Parietal lobe (tissue), 2 donors: ENCODE measurements around the gene OTUD5. TPM values are rescaled to one million over a fixed set of nuclear protein-coding genes. Genes with fewer than 3 reads are reported as not detected.

Experiments
- small RNA-seq: library from RNA; depleted of rRNA; stranded (forward); fragments of <200 nt; gene quantifications from one replicate; pipeline ENCODE3, GENCODE V24; 2014; ENCODE audit warnings: low replicate concordance
- total RNA-seq: library from RNA; depleted of rRNA; stranded (reverse); fragments of >200 nt; gene quantifications from one replicate; pipeline ENCODE4 v1.2.3, GENCODE V29; 2014

OTUD5 gene, protein sequence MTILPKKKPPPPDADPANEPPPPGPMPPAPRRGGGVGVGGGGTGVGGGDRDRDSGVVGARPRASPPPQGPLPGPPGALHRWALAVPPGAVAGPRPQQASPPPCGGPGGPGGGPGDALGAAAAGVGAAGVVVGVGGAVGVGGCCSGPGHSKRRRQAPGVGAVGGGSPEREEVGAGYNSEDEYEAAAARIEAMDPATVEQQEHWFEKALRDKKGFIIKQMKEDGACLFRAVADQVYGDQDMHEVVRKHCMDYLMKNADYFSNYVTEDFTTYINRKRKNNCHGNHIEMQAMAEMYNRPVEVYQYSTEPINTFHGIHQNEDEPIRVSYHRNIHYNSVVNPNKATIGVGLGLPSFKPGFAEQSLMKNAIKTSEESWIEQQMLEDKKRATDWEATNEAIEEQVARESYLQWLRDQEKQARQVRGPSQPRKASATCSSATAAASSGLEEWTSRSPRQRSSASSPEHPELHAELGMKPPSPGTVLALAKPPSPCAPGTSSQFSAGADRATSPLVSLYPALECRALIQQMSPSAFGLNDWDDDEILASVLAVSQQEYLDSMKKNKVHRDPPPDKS
- 30.4 TPM for total RNA-seq

DNA sequence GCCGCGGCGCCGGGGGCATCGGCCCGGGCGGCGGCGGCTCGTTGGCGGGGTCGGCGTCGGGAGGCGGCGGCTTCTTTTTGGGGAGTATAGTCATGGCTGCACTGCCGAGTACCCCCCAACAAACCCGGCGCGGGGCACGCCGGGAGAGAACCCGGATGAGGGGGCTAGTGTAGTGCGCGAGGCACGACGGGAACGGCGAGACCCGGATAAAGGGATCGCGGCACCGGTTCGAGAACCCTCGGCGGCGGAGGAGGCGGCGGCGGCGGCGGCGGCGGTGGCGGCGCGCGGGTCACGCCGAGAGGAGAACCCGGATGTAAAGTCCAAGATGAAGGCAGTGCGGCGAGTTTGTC lies at the start of gene OTUD5:
OTUD5 (minus strand) TSS at position 131 of the 350 bp plus-strand sequence; CDS start at position 94, 37 bp downstream.

DNA sequence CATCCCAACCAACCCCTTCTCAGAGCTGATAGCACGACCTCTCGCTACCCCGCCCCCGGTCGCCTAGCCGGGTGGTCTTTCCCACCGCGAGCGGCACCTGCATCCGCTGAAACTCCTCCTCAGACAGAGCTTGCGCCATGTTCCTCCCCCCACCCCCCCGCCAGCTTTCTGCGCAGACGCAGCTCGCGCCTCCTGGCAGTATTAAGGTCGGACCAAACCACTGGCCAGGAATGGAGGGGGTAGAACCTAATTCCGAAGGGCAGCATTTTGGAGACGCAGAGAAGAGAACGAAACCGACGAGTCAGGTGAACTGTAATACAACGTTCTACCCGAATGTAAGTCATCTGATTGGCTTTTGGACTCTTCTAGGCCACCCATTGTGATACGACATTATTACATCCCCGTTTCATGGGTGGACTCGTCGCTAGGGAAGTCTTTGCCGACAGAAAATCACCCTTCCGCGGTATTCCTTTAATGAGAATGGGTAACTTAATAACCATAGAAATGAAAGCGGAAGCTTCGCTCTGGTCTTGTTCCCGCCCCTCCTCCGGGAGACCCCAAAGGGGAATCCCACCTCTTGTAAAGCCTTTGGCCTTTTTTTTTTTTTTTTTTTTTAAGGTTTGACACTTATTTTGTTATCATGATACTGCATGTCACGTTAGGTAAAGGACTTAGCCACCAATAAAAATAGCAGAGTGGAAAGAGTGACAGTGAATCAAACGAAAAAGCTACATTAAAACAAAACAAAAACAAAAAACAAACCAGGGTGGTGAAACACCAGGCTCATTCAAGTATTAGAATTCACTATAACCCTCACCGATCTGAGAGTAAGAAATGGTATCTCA lies 44.9 kb upstream of the OTUD5 start, which contains the start of gene GRIPAP1:
GRIPAP1 (minus strand) TSS at position 174 of the 845 bp plus-strand sequence; CDS start at position 139, 35 bp downstream.

GRCh38 chrX:48971249-48972219 lies 14.1 kb upstream of the OTUD5 start, which contains the start of gene KCND1:
KCND1 (minus strand) TSS chrX:48971844; CDS start chrX:48970271, 1,573 bp downstream.

GRCh38 chrX:48918643-48919340 lies 38.6 kb downstream of the OTUD5 start, which contains the start of gene PIM2:
PIM2 (minus strand) TSS chrX:48919024; CDS start chrX:48918834, 190 bp downstream.

GRCh38 chrX:48911412-48912182 lies 45.8 kb downstream of the OTUD5 start, which contains the start of gene SLC35A2:
SLC35A2 (minus strand) TSS chrX:48911646; CDS start chrX:48911636, 10 bp downstream.

GRCh38 chrX:48897625-48898306 lies 59.6 kb downstream of the OTUD5 start, which contains the start of the genes PQBP1 and TIMM17B:
PQBP1 (plus strand) TSS chrX:48897930; CDS start chrX:48898510, 580 bp downstream.
TIMM17B (minus strand) TSS chrX:48897768; CDS start chrX:48897749, 19 bp downstream.

Small RNA genes within 50 kb of the gene (small RNA-seq; reads per million reads assigned to genes)
- gene RNU6-722P = not detected

Other genes with a start within 250 kb of the OTUD5 start
- gene GLOD5, start 195.9 kb downstream of the OTUD5 start, total RNA-seq = not detected
- gene GATA1, start 171.0 kb downstream of the OTUD5 start, total RNA-seq = not detected
- gene HDAC6, start 155.5 kb downstream of the OTUD5 start, total RNA-seq = 125 TPM
- not detected for gene ERAS, start 131.1 kb downstream of the OTUD5 start, total RNA-seq
- 63.5 TPM for gene PCSK1N, start 122.0 kb downstream of the OTUD5 start, total RNA-seq
- 19.4 TPM for gene TIMM17B, start 59.8 kb downstream of the OTUD5 start, total RNA-seq
- gene PQBP1, start 59.7 kb downstream of the OTUD5 start, total RNA-seq = 34.7 TPM
- 6.9 TPM for gene SLC35A2, start 46.0 kb downstream of the OTUD5 start, total RNA-seq
- gene PIM2, start 38.6 kb downstream of the OTUD5 start, total RNA-seq = 9.7 TPM
- 0.63 TPM for gene KCND1, start 14.2 kb upstream of the OTUD5 start, total RNA-seq
- 49.8 TPM for gene GRIPAP1, start 44.7 kb upstream of the OTUD5 start, total RNA-seq
- 12.2 TPM for gene TFE3, start 85.8 kb upstream of the OTUD5 start, total RNA-seq
- gene CCDC120, start 101.4 kb upstream of the OTUD5 start, total RNA-seq = 5.3 TPM
- 7.8 TPM for gene PRAF2, start 116.4 kb upstream of the OTUD5 start, total RNA-seq
- gene WDR45, start 122.3 kb upstream of the OTUD5 start, total RNA-seq = 37.6 TPM
- 20.3 TPM for gene GPKOW, start 166.1 kb upstream of the OTUD5 start, total RNA-seq
- gene MAGIX, start 205.2 kb upstream of the OTUD5 start, total RNA-seq = 2.8 TPM
- 1.6 TPM for gene PLP2, start 214.3 kb upstream of the OTUD5 start, total RNA-seq
- gene PRICKLE3, start 228.8 kb upstream of the OTUD5 start, total RNA-seq = 0.31 TPM
- 121 TPM for gene SYP, start 242.6 kb upstream of the OTUD5 start, total RNA-seq